Activated T-helper 1 cell treated with anti-CD3 and anti-CD28 coated beads, Interleukin-12 subunit alpha, Interleukin-12 subunit beta, Interleukin-2, Interleukin-4 antibody, amounts not matched to agents 30 ng/mL and 10 ng/mL and 1 ng/mL, durations not matched to agents 14 hours and 24 hours and 36 hours (primary cell): ENCODE data around the gene NDP. TPM values are rescaled to one million over a fixed set of nuclear protein-coding genes. Genes with fewer than 3 reads are reported as not detected.

Experiments
- DNase-seq: peaks from one replicate; pipeline ENCODE4 v3.0.0; 2021; ENCODE audit warnings: low spot score
- H3K27ac Mint-ChIP-seq: one replicate; pipeline ENCODE4 v1.8.0; 2021; ENCODE audit warnings: mild to moderate bottlenecking, mixed read lengths
- H3K27me3 Mint-ChIP-seq: one replicate; pipeline ENCODE4 v1.8.0; 2022; ENCODE audit warnings: mild to moderate bottlenecking, moderate library complexity, mixed read lengths; ENCODE audit not compliant: insufficient read depth
- H3K36me3 Mint-ChIP-seq: one replicate; pipeline ENCODE4 v1.8.0; 2021; ENCODE audit warnings: low read depth, mixed read lengths
- H3K4me1 Mint-ChIP-seq: one replicate; pipeline ENCODE4 v1.8.0; 2021; ENCODE audit warnings: low read depth, mixed read lengths
- H3K4me3 Mint-ChIP-seq: one replicate; pipeline ENCODE4 v1.8.0; 2021; ENCODE audit warnings: mild to moderate bottlenecking, moderate library complexity, mixed read lengths
- H3K9me3 Mint-ChIP-seq: one replicate; pipeline ENCODE4 v1.8.0; 2021; ENCODE audit warnings: mixed read lengths
- intact Hi-C: fragments of 100-400 bp; cut with micrococcal nuclease; formaldehyde crosslinking; loops from one replicate; pipeline ENCODE4 v1.15.1; 2024
- total RNA-seq: library from RNA; stranded (reverse); gene quantifications from 2 replicates; pipeline ENCODE4 v1.2.3, GENCODE V29; 2022

Gene NDP
- total RNA-seq, 1 donor from 2014 or later, result not detected

DNA sequence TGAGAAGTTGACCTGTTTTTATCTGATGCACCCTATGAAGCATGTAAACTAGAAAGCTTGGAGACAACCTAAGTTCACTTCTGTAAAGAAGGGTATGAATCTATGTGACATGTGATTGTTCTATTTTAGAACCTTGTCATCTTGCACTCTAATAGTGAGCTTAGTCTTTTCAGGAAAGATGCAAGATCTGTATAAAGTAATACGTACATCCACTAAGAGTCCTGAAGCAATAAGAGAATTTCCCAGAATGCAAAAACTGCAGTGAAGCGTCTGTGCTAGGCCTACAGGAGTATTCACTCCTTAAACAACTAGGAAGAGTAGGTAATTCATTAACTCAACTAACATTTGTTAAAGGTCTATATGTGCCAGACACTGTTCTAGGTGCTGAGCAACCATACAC is 23.3 kb upstream of the NDP start:
- Mint-ChIP-seq H3K27ac (no peak overlapping the region), H3K36me3 (no peaks in the 10 kb centered on the region), H3K4me1 (no peaks in the 10 kb centered on the region), H3K9me3 (no peaks in the 10 kb centered on the region), H3K27me3 (no peaks in the 10 kb centered on the region), H3K4me3 (no peak overlapping the region)
- intact Hi-C loops, result no loop called here
- no peak for DNase-seq

DNA sequence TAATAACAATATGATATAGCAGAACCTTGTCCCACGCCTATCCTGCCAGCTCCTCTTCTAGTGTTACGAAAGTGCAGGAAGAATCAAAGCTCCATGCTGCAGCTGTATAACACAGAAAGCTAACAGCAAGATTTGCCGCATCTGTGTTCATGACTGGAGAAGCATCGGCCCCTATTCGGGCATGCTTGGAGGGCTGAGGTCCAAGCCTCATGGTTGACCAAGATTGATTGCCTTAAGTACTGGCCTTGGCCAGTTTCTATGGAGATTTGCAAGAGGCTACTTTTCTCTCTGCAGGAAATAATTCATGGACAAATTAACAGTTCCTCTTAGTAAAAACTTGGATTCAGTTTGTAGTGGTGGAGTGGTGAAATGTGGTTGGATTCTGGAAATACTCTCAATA is 12.9 kb upstream of the NDP start:
- Mint-ChIP-seq H3K4me3 (no peak overlapping the region), H3K27ac (no peak overlapping the region), H3K4me1 (no peaks in the 10 kb centered on the region), H3K9me3 (no peaks in the 10 kb centered on the region), H3K27me3 (no peaks in the 10 kb centered on the region), H3K36me3 (no peaks in the 10 kb centered on the region)
- DNase-seq, result no peak
- intact Hi-C loops, result no loop called here

DNA sequence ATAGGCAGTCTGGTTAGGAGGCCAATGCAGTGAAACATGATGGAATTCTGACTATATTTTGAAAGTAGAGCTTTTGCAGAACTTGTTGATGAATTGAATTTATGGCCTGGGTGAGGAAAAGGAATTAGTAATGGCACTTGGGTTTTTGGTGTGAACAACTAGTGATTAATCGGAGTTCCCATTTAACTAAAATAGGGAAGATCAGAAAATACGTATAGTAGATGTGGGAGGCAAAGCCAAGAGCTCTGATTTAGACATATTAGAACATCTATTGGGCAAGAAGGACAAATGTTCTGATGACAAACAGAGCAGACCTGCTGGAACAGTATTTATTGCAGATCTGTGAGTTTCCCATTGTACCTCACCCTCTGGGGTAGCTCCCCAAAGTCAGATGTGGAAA is 12.3 kb upstream of the NDP start:
- Mint-ChIP-seq H3K27me3 (no peaks in the 10 kb centered on the region), H3K36me3 (no peaks in the 10 kb centered on the region), H3K9me3 (no peaks in the 10 kb centered on the region), H3K27ac (no peak overlapping the region), H3K4me3 (no peak overlapping the region), H3K4me1 (no peaks in the 10 kb centered on the region)
- intact Hi-C loops, result no loop called here
- DNase-seq, result no peak

DNA sequence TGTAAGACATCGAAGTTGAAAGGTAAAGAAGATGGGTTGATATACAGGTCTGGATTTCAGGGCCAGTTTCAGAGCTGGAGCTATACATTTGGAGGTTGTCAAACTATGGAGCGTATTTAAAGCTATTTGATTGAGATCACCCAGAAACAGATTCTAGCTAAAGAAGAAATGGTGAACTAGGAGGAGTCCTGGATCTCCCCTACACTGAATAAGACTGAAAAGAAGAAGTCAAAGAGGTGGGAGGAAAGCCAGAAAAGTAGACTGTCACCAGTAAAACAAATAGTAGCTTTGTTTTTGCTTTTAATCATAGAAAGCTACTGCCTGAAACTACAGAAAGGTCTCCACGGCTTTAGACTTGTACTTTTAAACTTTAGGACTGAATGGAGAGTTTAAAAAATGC is 5.0 kb upstream of the NDP start:
- Mint-ChIP-seq H3K4me1 (peaks cover 7% of the 10 kb centered on the region), H3K36me3 (no peaks in the 10 kb centered on the region), H3K27ac (no peak overlapping the region), H3K4me3 (no peak overlapping the region), H3K27me3 (peaks cover 8% of the 10 kb centered on the region), H3K9me3 (no peaks in the 10 kb centered on the region)
- no peak for DNase-seq
- intact Hi-C loops, result no loop called here

GRCh38 chrX:43976205-43976604 is 3.0 kb upstream of the NDP start:
- intact Hi-C loops, result no loop called here
- Mint-ChIP-seq H3K27ac (no peak overlapping the region), H3K4me3 (no peak overlapping the region), H3K36me3 (no peaks in the 10 kb centered on the region), H3K4me1 (peaks cover 10% of the 10 kb centered on the region), H3K27me3 (peaks cover 8% of the 10 kb centered on the region), H3K9me3 (no peaks in the 10 kb centered on the region)
- DNase-seq, result no peak

GRCh38 chrX:43975796-43976195 is 2.6 kb upstream of the NDP start:
- intact Hi-C loops, result no loop called here
- Mint-ChIP-seq H3K36me3 (no peaks in the 10 kb centered on the region), H3K27me3 (peaks cover 8% of the 10 kb centered on the region)

GRCh38 chrX:43974741-43975465 is 1.7 kb upstream of the NDP start:
- DNase-seq, result no peak
- Mint-ChIP-seq H3K9me3 (no peaks in the 10 kb centered on the region), H3K27me3 (peaks cover 8% of the 10 kb centered on the region), H3K36me3 (no peaks in the 10 kb centered on the region), H3K4me1 (peaks cover 10% of the 10 kb centered on the region), H3K27ac (no peak overlapping the region), H3K4me3 (no peak overlapping the region)
- intact Hi-C loops, result no loop called here

More at GRCh38 chrX:43975796-43976195, 2.6 kb upstream of the NDP start:
- peaks cover 10% of the 10 kb centered on the region for H3K4me1 Mint-ChIP-seq
- H3K27ac Mint-ChIP-seq, result no peak overlapping the region
- H3K9me3 Mint-ChIP-seq, result no peaks in the 10 kb centered on the region
- H3K4me3 Mint-ChIP-seq, result no peak overlapping the region
- no peak for DNase-seq

DNA sequence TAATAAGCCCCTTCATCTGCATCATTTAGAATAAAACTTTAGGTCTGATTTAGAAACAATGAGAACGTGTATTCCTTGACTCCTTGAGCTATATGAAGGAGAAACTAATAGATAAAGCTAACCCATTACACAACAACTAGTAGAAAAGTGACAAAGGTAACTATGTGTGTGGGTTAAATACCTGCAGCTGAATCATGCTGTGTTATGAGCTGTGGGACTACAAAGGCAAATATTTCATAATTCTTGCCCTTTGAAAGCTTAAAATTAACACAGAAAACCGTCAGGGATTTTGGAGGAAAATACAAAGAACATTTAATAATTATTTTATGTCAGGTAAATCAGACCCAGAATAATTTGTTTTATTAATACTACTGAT is 898 bp upstream of the NDP start:
- peaks cover 10% of the 10 kb centered on the region for H3K4me1 Mint-ChIP-seq
- no peak overlapping the region for H3K4me3 Mint-ChIP-seq
- intact Hi-C loops, result no loop called here

DNA sequence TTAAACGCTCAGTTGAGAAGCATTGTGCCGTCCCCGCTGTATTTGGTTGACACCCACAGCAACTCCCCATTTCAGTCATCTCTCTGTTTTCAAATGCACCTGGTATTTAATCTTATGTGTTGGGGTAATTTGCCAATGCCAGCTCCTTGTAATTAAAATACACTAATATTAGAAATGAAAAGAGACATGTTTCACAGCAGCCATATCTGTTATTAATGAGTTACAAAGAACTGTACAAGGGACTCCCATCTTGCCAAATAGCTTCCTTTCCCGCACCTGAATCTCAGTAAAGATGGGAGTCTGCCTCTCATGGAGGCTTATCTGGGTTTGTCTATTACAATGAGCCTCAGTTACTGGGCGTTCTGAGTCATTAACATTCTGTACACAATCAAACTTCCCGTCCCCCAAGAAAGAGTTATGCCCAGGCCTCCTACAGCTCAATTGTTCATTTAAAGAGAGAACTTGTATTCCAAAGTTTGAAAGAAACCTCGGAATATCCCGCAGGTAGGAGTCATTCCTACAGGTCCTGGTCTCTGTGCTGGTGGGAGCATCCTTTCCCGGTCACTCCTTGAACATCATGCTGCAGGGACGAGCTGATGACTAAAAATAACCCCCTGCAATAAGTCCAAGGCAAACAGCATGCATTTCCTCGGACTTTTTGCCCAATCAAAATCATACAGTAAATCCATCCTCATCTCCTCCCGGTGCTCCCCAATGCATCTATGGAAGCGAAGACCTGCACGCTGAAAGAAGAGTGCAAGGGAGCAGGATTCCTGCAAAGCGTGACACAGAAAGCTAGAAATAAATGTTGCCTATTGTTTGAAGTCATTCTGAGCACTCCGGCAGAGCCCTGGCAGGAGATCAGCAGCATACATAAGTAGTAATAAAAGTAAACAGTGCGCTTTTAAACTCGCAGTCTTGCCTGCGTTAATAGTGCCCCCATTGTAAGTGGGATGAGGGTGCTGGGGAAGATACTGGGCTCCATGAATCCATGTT is 926 bp downstream of the NDP start:
- peaks cover 7% of the 10 kb centered on the region for H3K27me3 Mint-ChIP-seq
- intact Hi-C loops, result no loop called here

More for the DNA sequence above, 898 bp upstream of the NDP start:
- DNase-seq, result no peak
- Mint-ChIP-seq H3K36me3 (no peaks in the 10 kb centered on the region), H3K27ac (no peak overlapping the region), H3K9me3 (no peaks in the 10 kb centered on the region), H3K27me3 (peaks cover 7% of the 10 kb centered on the region)

DNA sequence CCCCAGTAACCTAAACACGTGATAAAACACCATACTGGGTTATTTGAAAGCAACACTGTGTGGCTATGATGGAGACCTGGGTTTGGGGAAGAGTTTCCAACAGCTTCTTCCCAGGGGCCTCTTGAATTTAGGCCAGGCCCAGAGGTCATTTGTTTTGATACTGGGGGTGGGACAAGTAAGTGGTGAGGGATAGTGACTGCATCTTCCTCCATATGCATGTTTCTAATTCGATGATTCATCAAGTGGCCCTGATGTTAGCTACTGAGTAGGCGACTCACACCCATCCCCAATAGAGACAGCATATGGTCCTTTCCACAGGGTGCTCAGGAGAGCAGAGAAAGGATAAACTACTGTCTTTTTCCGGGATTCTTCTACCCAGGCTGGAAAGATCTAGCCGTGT is 2.7 kb downstream of the NDP start:
- DNase-seq, result no peak
- Mint-ChIP-seq H3K27me3 (peaks cover 4% of the 10 kb centered on the region), H3K4me1 (peaks cover 10% of the 10 kb centered on the region), H3K36me3 (no peaks in the 10 kb centered on the region), H3K9me3 (no peaks in the 10 kb centered on the region), H3K4me3 (no peak overlapping the region), H3K27ac (no peak overlapping the region)
- intact Hi-C loops, result no loop called here

More for the DNA sequence above, 926 bp downstream of the NDP start:
- DNase-seq, result no peak
- Mint-ChIP-seq H3K9me3 (no peaks in the 10 kb centered on the region), H3K27ac (no peak overlapping the region), H3K4me3 (no peak overlapping the region), H3K36me3 (no peaks in the 10 kb centered on the region), H3K4me1 (peaks cover 10% of the 10 kb centered on the region)

DNA sequence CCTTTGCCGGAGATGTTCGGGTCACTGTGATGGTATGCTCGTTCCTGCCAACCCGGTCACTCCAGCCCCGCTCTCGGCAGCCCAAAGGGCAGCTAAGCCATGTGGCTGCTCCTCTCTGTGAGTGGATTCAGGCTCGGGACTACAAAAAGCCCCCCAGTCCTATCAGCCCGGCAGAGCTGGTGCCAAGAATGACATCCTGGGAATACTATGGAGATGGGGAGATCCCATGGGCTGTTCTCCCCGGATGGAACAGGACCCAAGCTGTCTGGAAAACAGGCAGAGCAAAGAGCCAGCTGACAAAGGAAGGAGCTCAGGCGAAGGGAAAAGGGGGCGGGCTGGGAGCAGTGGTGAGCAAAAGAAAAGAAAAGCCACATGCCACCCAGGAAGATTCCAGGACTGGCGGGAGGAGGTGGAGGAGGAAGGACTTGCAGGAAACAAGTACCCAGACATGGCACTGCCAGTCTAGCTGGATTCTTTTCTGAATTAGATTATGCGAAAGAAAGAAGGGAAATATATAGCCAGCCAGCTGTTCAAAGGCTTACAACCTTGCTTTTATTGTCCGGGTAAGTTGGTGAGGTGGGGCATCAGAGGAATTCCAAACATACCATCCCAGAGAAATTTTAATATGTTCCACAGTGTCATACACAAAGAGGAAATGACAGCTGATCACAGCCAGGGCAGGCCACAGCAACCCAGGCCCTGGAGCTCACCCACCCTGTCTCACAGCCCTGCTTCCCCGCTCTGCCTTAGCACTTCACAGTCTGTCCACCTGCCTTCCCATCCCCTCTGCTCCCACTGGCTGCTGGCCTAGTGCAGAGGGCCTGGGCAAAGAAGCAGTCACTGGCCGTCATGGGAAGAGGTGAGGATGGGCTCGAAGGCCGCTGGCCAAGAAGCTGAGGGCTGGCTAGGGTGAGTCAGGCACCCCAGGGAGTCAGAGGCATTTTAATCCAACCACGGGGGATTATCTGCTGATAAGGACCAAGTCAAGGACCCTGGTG is 3.4 kb downstream of the NDP start:
- no peaks in the 10 kb centered on the region for H3K9me3 Mint-ChIP-seq
- H3K4me3 Mint-ChIP-seq, result no peak overlapping the region
- no peak overlapping the region for H3K27ac Mint-ChIP-seq
- no peaks in the 10 kb centered on the region for H3K36me3 Mint-ChIP-seq
- H3K4me1 Mint-ChIP-seq, result peaks cover 10% of the 10 kb centered on the region
- intact Hi-C loops, result no loop called here
- peaks cover 4% of the 10 kb centered on the region for H3K27me3 Mint-ChIP-seq
- no peak for DNase-seq

GRCh38 chrX:43968359-43968781 is 4.8 kb downstream of the NDP start:
- H3K4me3 Mint-ChIP-seq, result no peak overlapping the region

More at GRCh38 chrX:43968359-43968781, 4.8 kb downstream of the NDP start:
- Mint-ChIP-seq H3K36me3 (no peaks in the 10 kb centered on the region), H3K27ac (no peak overlapping the region), H3K4me1 (peaks cover 4% of the 10 kb centered on the region), H3K9me3 (no peaks in the 10 kb centered on the region), H3K27me3 (no peaks in the 10 kb centered on the region)
- intact Hi-C loops, result no loop called here
- no peak for DNase-seq
